A549 (cell line): ENCODE measurements around the gene NCOA4. TPM values are rescaled to one million over a fixed set of nuclear protein-coding genes. Genes with fewer than 3 reads are reported as not detected.
A peak's percentile ranks its signal among the peaks of the same experiment; 100 is the strongest.

ENCODE experiments used
- ATAC-seq, 2 experiments: fragments of 200-7000 bp in 1 of 2; fragments of >200 bp in 1 of 2; cut with Nextera tagmentation in 1 of 2; cut with Tn5 transposase in 1 of 2; 3 replicates each; pipeline versions ENCODE4 v1.8.0 to v1.9.1; 2018 to 2020; ENCODE audit warnings: mild to moderate bottlenecking in 1 of 2, moderate library complexity in 1 of 2
- CTCF ChIA-PET: fragments of 300-600 bp; sonication (Branson Sonifier 250); formaldehyde crosslinking; extraction: SDS; loops from one replicate; lab custom pipeline; 2021; ENCODE audit warnings: antibody characterized with exemption, inconsistent platforms; lab: Yijun Ruan, JAX
- POLR2A ChIA-PET: fragments of 350-600 bp; formaldehyde crosslinking; extraction: SDS; loops from one replicate; lab custom pipeline; 2021; ENCODE audit warnings: antibody characterized with exemption, inconsistent platforms; lab: Yijun Ruan, JAX
- DNase-seq, 2 experiments: peaks; one replicate each; pipeline versions ENCODE4 v3.0.0 to v3.0.0-alpha.2; 2011 to 2016; ENCODE audit warnings: low read depth in 1 of 2, low spot score in 1 of 2
- FAIRE-seq: peaks from 2 replicates; lab custom pipeline; 2011; peaks lifted over from hg19 to GRCh38; lab: Jason Lieb, UNC
- H3K27ac ChIP-seq, 2 experiments: fragments of >200 bp; sonication (Bioruptor Twin); formaldehyde crosslinking; 3 replicates each; pipeline ENCODE4 v1.5.1; 2016 to 2017
- H3K4me1 ChIP-seq: fragments of >200 bp; sonication (Bioruptor Twin); formaldehyde crosslinking; 3 replicates; pipeline ENCODE4 v1.6.1; 2016
- H3K4me2 ChIP-seq: fragments of >200 bp; sonication (Bioruptor Twin); formaldehyde crosslinking; 3 replicates; pipeline ENCODE4 v1.6.1; 2016
- H3K4me3 ChIP-seq: fragments of >200 bp; sonication (Bioruptor Twin); formaldehyde crosslinking; 3 replicates; pipeline ENCODE4 v1.5.1; 2016
- H3K9me3 ChIP-seq: fragments of >200 bp; sonication (Bioruptor Twin); formaldehyde crosslinking; 3 replicates; pipeline ENCODE4 v1.6.1; 2016
- CBX2 ChIP-seq: fragments of 200-600 bp; sonication (generic); IDR thresholded peaks from 2 replicates; pipeline ENCODE4 v1.6.1; 2016; ENCODE audit warnings: low read depth, mild to moderate bottlenecking, borderline replicate concordance
- CEBPB ChIP-seq, 2 experiments: fragments of >200 bp in 1 of 2; sonication (Bioruptor Twin) in 1 of 2; formaldehyde crosslinking in 1 of 2; IDR thresholded peaks; 2 replicates each; pipeline ENCODE4 v1.6.1; 2012 to 2016
- EP300 ChIP-seq, 2 experiments: fragments of >200 bp; sonication (Bioruptor Twin); formaldehyde crosslinking; IDR thresholded peaks; 2 replicates in 1 of 2; 3 replicates in 1 of 2; pipeline ENCODE4 v1.6.1; 2016 to 2017
- ESRRA ChIP-seq: fragments of 150-350 bp; IDR thresholded peaks from 2 replicates; pipeline ENCODE4 v1.6.1; 2014; ENCODE audit warnings: mild to moderate bottlenecking, low read length, borderline replicate concordance
- FOSB ChIP-seq: fragments of 250-450 bp; sonication (Bioruptor Pico); IDR thresholded peaks from 2 replicates; pipeline ENCODE4 v1.5.0; 2020; ENCODE audit warnings: mild to moderate bottlenecking, moderate library complexity
- FOXS1 ChIP-seq: fragments of 250-450 bp; sonication (Bioruptor Pico); IDR thresholded peaks from 2 replicates; pipeline ENCODE4 v1.5.0; 2020; ENCODE audit warnings: mild to moderate bottlenecking, moderate library complexity
- HOXA7 ChIP-seq: fragments of 250-450 bp; sonication (Bioruptor Pico); IDR thresholded peaks from 2 replicates; pipeline ENCODE4 v1.5.0; 2020; ENCODE audit warnings: mild to moderate bottlenecking, moderate library complexity
- HOXB13 ChIP-seq: fragments of 250-450 bp; sonication (Bioruptor Pico); IDR thresholded peaks from 2 replicates; pipeline ENCODE4 v1.5.0; 2020; ENCODE audit warnings: low read depth, mild to moderate bottlenecking, moderate library complexity
- MAZ ChIP-seq: fragments of 150-350 bp; IDR thresholded peaks from 2 replicates; pipeline ENCODE4 v1.6.1; 2014; ENCODE audit warnings: antibody characterized with exemption, low read depth, low read length, borderline replicate concordance
- NFE2L2 ChIP-seq: fragments of 150-350 bp; conservative IDR thresholded peaks from 2 replicates; pipeline ENCODE4 v1.6.1; 2014; ENCODE audit warnings: low read length
- RAD21 ChIP-seq, 2 experiments: fragments of >200 bp in 1 of 2; sonication (Bioruptor Twin) in 1 of 2; formaldehyde crosslinking in 1 of 2; IDR thresholded peaks in 1 of 2; conservative IDR thresholded peaks in 1 of 2; 2 replicates in 1 of 2; 3 replicates in 1 of 2; pipeline ENCODE4 v1.6.1; 2012 to 2018; ENCODE audit warnings: inconsistent platforms in 1 of 2
- SMC3 ChIP-seq: fragments of >200 bp; sonication (Bioruptor Twin); formaldehyde crosslinking; IDR thresholded peaks from 3 replicates; pipeline ENCODE4 v1.6.1; 2018; ENCODE audit warnings: inconsistent platforms
- TFCP2L1 ChIP-seq: fragments of 250-450 bp; sonication (Bioruptor Pico); IDR thresholded peaks from 2 replicates; pipeline ENCODE4 v1.5.0; 2021; ENCODE audit warnings: mild to moderate bottlenecking
- ZFP36 ChIP-seq: fragments of 450-650 bp; IDR thresholded peaks from 2 replicates; pipeline ENCODE4 v1.6.1; 2014; ENCODE audit warnings: borderline replicate concordance; ENCODE audit not compliant: partially characterized antibody
- WGBS: methylation state at CpG from one replicate; pipeline ENCODE4 v1.1.6; 2017; ENCODE audit errors: missing lambda C conversion rate; 5-methylcytosine and 5-hydroxymethylcytosine counted together
- polyA plus RNA-seq, 4 experiments: library from polyadenylated mRNA; depleted of rRNA in 3 of 4; stranded (reverse); fragments of >200 nt; fragmentation: RNase III in 1 of 4; extraction: RNeasy Plus Mini Kit Qiagen cat#74134 plus additional on column Dnase treatment in 1 of 4; gene quantifications; 2 replicates in 3 of 4; 3 replicates in 1 of 4; pipeline ENCODE4 v1.2.3, GENCODE V29; 2011 to 2017
- TF ChIP-seq, protein P1 (sequence below): fragments of 450-650 bp; IDR thresholded peaks from 2 replicates; pipeline ENCODE4 v1.6.1; 2014; ENCODE audit warnings: antibody characterized with exemption
- TF ChIP-seq, protein P2 (sequence below): fragments of >200 bp; sonication (Bioruptor Twin); formaldehyde crosslinking; IDR thresholded peaks from 3 replicates; pipeline ENCODE4 v1.5.1; 2016
- TF ChIP-seq, protein P3 (sequence below): fragments of 250-450 bp; sonication (Bioruptor Pico); IDR thresholded peaks from 2 replicates; pipeline ENCODE4 v1.5.0; 2021; ENCODE audit warnings: mild to moderate bottlenecking, moderate library complexity, borderline replicate concordance

Gene NCOA4
- polyA plus RNA-seq, 2 of the 4 experiments (the other 2 are of a cell fraction), result 72.1 to 112 TPM

DNA sequence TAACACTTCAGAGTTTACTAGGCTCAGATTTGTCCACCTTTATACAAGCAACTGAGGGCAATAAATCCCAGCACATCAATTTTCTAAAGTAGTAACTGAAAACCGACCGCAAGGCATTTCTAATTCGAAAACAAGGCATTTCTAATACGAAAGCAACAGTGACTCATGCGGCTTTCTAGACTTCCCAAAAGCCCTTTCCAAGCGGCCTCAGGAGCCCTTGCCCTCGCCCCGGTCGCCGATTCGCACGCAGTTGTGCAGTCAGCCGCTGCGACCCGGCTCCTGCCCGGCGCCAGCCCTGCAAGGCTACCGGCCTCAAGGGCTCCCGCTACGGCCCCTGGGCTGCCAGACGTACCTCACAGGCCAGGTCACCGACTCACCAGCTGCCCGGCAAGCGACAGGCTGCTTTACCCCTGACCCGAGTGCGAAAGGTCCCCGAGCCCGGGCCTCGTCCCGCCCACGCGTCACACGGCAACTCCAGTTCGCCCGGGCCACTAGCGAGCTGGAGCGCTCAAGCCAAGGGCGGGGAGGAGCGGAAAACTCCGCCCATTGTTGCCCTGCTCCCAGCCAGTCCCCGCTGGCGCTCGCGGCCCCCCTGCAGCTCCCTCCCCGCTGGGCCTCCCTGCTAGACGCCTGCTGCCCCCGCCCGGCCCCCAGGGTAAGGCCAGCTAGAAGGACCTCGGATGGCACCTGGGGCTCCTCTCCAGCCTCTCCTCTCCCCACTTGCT is 7.3 kb downstream of the NCOA4 start (continued):
- TF ChIP-seq RAD21 (conservative IDR thresholded peaks at IDR 0.05 in 1 of 2, IDR thresholded peaks at IDR 0.05 in 1 of 2) (peak in 1 of 2 experiments; percentile 17; a peak in 1 of 5 replicates), SMC3 (0 out of 3 replicates have a peak, but pooled peaks have one; percentile 10), ESRRA (no peak), EP300 (IDR thresholded peaks at IDR 0.05) (no peak)

DNA sequence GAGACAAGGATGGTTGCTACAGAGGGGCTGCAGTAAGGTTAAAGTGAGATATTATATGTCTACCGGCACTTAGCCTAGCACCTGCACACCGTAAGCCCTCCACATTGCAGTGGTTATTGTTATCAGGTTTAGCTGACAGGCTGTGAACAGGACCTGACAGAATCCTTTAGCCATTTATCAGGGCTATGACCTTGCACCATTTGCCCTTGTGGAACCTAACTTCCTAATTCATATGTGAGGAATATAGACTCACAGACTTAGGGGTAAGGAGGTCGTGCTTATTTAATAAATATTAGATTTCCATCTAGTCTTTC is 10.1 kb downstream of the NCOA4 start:
- CTCF ChIA-PET, result interaction anchor here (1.0 kb wide), 1 partner anchor 8 kb away, joined by 3 read pairs; no protein-coding TSS in a partner anchor
- no peak overlapping the region for H3K4me3 ChIP-seq
- 89% methylated on average over 3 of the region's 3 CpGs for WGBS

DNA sequence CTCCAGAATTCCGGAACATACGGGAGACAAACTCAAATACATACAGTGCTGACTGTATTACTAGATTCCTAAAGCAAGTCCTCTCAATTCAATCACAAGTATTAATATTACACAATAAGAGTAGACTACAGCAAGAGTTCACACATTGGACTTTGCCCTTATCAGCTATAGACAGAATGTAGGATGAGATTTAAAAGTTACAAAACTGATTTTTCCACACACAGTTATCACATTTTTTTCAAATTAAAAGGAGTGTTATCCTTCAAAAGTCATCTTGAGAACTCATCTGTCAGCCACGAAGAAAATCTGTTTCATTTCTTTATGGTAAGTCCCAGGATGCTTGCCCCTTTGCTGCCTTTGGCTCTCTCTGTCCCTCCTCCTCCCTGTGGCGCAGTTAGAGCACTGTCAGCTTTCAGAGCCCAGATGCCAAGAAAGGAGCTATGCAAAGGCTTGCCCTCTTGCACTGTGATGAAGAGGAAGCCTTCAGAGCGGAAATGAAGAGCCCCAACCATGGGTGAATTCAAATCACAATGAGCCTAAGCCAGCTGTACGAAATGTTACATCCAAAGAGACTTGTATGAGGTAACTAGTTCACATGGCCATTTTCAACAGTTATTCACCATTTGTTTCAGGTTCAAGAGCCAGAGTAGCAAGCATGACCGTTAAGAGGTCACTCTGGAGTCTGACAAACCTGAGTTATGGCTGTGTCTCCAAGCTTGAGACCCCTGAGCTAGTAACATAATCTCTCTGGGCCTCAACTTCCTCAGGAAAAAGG is 10.7 kb downstream of the NCOA4 start:
- ChIA-PET POLR2A (no interaction called here), CTCF (interaction anchor here (0.7 to 1.4 kb wide), 3 partner anchors 9 to 785 kb away, joined by 3 to 8 read pairs (median 4); no protein-coding TSS in a partner anchor)
- Histone ChIP-seq H3K4me2 (peak overlapping the region; percentile 27; the same call in 1 of the 3 replicates), H3K4me1 (peaks cover 56% of the 10 kb centered on the region), H3K4me3 (no peak overlapping the region), H3K27ac (0 out of 6 replicates have a peak overlapping the region, but pooled peaks of 1 of the 2 experiments have one; percentile 2), H3K9me3 (no peaks in the 10 kb centered on the region)
- WGBS, result 85% methylated on average over 7 of the region's 7 CpGs
- no peak for DNase-seq
- ATAC-seq, result no peak
- no peak for FAIRE-seq
- no peak for TF ChIP-seq FOXS1 (CRISPR knock-in tag)

More for the DNA sequence above, 10.1 kb downstream of the NCOA4 start:
- Histone ChIP-seq H3K9me3 (no peaks in the 10 kb centered on the region), H3K4me2 (no peak overlapping the region), H3K27ac (0 out of 6 replicates have a peak overlapping the region, but pooled peaks of 1 of the 2 experiments have one; percentile 2), H3K4me1 (peaks cover 60% of the 10 kb centered on the region)
- no peak for DNase-seq
- no peak for FAIRE-seq
- ATAC-seq, result no peak
- TF ChIP-seq ESRRA (no peak), MAZ (no peak), EP300 (IDR thresholded peaks at IDR 0.05) (no peak), ZFP36 (no peak), HOXA7 (CRISPR knock-in tag) (no peak), HOXB13 (CRISPR knock-in tag) (no peak), FOXS1 (CRISPR knock-in tag) (no peak), NFE2L2 (no peak), TFCP2L1 (CRISPR knock-in tag) (no peak), FOSB (CRISPR knock-in tag) (no peak), CEBPB (IDR thresholded peaks at IDR 0.05) (no peak), CBX2 (no peak)
- TF ChIP-seq, protein P1, sequence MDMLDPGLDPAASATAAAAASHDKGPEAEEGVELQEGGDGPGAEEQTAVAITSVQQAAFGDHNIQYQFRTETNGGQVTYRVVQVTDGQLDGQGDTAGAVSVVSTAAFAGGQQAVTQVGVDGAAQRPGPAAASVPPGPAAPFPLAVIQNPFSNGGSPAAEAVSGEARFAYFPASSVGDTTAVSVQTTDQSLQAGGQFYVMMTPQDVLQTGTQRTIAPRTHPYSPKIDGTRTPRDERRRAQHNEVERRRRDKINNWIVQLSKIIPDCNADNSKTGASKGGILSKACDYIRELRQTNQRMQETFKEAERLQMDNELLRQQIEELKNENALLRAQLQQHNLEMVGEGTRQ, result no peak
- TF ChIP-seq, protein P2, sequence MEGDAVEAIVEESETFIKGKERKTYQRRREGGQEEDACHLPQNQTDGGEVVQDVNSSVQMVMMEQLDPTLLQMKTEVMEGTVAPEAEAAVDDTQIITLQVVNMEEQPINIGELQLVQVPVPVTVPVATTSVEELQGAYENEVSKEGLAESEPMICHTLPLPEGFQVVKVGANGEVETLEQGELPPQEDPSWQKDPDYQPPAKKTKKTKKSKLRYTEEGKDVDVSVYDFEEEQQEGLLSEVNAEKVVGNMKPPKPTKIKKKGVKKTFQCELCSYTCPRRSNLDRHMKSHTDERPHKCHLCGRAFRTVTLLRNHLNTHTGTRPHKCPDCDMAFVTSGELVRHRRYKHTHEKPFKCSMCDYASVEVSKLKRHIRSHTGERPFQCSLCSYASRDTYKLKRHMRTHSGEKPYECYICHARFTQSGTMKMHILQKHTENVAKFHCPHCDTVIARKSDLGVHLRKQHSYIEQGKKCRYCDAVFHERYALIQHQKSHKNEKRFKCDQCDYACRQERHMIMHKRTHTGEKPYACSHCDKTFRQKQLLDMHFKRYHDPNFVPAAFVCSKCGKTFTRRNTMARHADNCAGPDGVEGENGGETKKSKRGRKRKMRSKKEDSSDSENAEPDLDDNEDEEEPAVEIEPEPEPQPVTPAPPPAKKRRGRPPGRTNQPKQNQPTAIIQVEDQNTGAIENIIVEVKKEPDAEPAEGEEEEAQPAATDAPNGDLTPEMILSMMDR, result no peak
- TF ChIP-seq, protein P3, sequence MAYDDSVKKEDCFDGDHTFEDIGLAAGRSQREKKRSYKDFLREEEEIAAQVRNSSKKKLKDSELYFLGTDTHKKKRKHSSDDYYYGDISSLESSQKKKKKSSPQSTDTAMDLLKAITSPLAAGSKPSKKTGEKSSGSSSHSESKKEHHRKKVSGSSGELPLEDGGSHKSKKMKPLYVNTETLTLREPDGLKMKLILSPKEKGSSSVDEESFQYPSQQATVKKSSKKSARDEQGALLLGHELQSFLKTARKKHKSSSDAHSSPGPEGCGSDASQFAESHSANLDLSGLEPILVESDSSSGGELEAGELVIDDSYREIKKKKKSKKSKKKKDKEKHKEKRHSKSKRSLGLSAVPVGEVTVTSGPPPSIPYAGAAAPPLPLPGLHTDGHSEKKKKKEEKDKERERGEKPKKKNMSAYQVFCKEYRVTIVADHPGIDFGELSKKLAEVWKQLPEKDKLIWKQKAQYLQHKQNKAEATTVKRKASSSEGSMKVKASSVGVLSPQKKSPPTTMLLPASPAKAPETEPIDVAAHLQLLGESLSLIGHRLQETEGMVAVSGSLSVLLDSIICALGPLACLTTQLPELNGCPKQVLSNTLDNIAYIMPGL (CRISPR knock-in tag), result no peak
- POLR2A ChIA-PET, result no interaction called here
